Upper lobe of left lung (tissue), 6 donors: Measurements from ENCODE around the gene MADD. TPM values are rescaled to one million over a fixed set of nuclear protein-coding genes. Genes with fewer than 3 reads are reported as not detected.

Experiments
- ATAC-seq, 2 donors: fragments of 200-7000 bp; cut with Tn5 transposase; one replicate each; pipeline ENCODE4 v1.9.1; 2022; ENCODE audit warnings: mild to moderate bottlenecking in 2 of 2, moderate library complexity in 2 of 2; ENCODE audit not compliant: low FRiP score in 2 of 2
- DNase-seq, 2 donors: peaks; one replicate each; pipeline ENCODE4 v3.0.0-alpha.2; 2019 to 2020
- H3K27ac ChIP-seq, 4 donors: fragments of 200-600 bp; sonication (generic); one replicate each; pipeline ENCODE4 v1.5.1; 2016 to 2019
- H3K27me3 ChIP-seq, 4 donors: fragments of 200-600 bp; sonication (generic); one replicate each; pipeline ENCODE4 v1.5.1; 2017 to 2019
- H3K36me3 ChIP-seq, 4 donors: fragments of 200-600 bp; sonication (generic); one replicate each; pipeline ENCODE4 v1.5.1; 2016 to 2019
- H3K4me1 ChIP-seq, 4 donors: fragments of 200-600 bp; sonication (generic); one replicate each; pipeline ENCODE4 v1.5.1; 2018 to 2019
- H3K4me3 ChIP-seq, 4 donors: fragments of 200-600 bp; sonication (generic); one replicate each; pipeline ENCODE4 v1.5.1; 2017 to 2019; ENCODE audit warnings: mild to moderate bottlenecking in 2 of 4, moderate library complexity in 1 of 4
- H3K9me3 ChIP-seq, 4 donors: fragments of 200-600 bp; sonication (generic); one replicate each; pipeline ENCODE4 v1.5.1; 2018 to 2019
- EP300 ChIP-seq, 4 donors: sonication (generic); formaldehyde crosslinking; IDR thresholded peaks; one replicate each; pipeline ENCODE4 v1.5.1; 2017; ENCODE audit warnings: antibody characterized with exemption in 4 of 4, control low read depth in 2 of 4
- POLR2A ChIP-seq, 4 donors: fragments of 450-650 bp; IDR thresholded peaks; one replicate each; pipeline ENCODE4 v1.5.1; 2016 to 2017; ENCODE audit warnings: antibody characterized with exemption in 4 of 4, mild to moderate bottlenecking in 2 of 4
- POLR2AphosphoS5 ChIP-seq, 2 donors: sonication (generic); formaldehyde crosslinking; IDR thresholded peaks; one replicate each; pipeline ENCODE4 v1.5.1; 2017; ENCODE audit warnings: antibody characterized with exemption in 2 of 2
- WGBS, 2 donors: methylation state at CpG; one replicate each; pipeline ENCODE4 v1.1.5; 2017 to 2018; 5-methylcytosine and 5-hydroxymethylcytosine counted together
- total RNA-seq, 6 donors: library from RNA; depleted of rRNA in 4 of 6; stranded (reverse); fragments of >200 nt in 4 of 6; gene quantifications; one replicate each; pipeline versions ENCODE4 v1.1.0 to v1.2.1, GENCODE V29; 2016 to 2021
- TF ChIP-seq, protein P1 (sequence below), 6 experiments: fragments of 450-650 bp in 4 of 6; fragments of 200-600 bp in 2 of 6; sonication (generic) in 2 of 6; IDR thresholded peaks; one replicate each; pipeline ENCODE4 v1.5.1; 2016 to 2019; ENCODE audit warnings: antibody characterized with exemption in 6 of 6
- donor health status: DM: no; HTN: no; CAD: no; lungs with moderate emphysema.
- donor health status: DM: no; HTN: yes; CAD: no; lungs with severe emphysema.

Gene MADD
- total RNA-seq, 6 donors from 2014 or later = 39.6 to 129 (median 47.9) TPM

DNA sequence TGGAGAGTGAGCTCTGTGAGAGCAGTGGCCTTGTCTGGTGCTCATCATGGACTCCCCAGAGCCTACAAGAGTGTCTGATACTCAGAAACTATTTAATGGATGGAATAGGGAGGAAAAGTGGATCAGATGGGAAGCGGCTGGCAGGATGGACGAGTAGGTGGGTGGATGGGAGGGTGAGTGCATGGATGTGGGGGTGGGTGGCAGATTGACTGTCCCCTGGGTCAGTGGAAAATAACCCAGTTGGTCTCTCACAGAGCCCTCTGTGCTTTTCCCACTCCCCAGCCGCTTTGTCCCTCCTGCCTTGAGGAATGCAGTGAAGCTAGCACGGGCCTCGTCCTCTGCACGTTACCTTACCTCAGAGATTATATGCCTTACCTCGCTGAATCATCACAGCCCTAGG lies 102.5 kb downstream of the MADD start:
- H3K27me3 ChIP-seq = no peaks in the 10 kb centered on the region
- no peak for ATAC-seq
- no peak for DNase-seq
- no peaks in the 10 kb centered on the region for H3K36me3 ChIP-seq
- H3K4me1 ChIP-seq = peaks cover 5 to 11% (median 7%) of the 10 kb centered on the region in 4 donors
- 66 to 81% methylated on average over 7 of the region's 7 CpGs for WGBS, 2 donors
- no peaks in the 10 kb centered on the region for H3K9me3 ChIP-seq
- TF ChIP-seq POLR2A (IDR thresholded peaks at IDR 0.05) (no peak), EP300 (IDR thresholded peaks at IDR 0.05) (no peak), POLR2AphosphoS5 (IDR thresholded peaks at IDR 0.05) (no peak)
- TF ChIP-seq, protein P1, sequence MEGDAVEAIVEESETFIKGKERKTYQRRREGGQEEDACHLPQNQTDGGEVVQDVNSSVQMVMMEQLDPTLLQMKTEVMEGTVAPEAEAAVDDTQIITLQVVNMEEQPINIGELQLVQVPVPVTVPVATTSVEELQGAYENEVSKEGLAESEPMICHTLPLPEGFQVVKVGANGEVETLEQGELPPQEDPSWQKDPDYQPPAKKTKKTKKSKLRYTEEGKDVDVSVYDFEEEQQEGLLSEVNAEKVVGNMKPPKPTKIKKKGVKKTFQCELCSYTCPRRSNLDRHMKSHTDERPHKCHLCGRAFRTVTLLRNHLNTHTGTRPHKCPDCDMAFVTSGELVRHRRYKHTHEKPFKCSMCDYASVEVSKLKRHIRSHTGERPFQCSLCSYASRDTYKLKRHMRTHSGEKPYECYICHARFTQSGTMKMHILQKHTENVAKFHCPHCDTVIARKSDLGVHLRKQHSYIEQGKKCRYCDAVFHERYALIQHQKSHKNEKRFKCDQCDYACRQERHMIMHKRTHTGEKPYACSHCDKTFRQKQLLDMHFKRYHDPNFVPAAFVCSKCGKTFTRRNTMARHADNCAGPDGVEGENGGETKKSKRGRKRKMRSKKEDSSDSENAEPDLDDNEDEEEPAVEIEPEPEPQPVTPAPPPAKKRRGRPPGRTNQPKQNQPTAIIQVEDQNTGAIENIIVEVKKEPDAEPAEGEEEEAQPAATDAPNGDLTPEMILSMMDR (IDR thresholded peaks at IDR 0.05) = no peak
- no peak overlapping the region for H3K27ac ChIP-seq
- H3K4me3 ChIP-seq = no peak overlapping the region

DNA sequence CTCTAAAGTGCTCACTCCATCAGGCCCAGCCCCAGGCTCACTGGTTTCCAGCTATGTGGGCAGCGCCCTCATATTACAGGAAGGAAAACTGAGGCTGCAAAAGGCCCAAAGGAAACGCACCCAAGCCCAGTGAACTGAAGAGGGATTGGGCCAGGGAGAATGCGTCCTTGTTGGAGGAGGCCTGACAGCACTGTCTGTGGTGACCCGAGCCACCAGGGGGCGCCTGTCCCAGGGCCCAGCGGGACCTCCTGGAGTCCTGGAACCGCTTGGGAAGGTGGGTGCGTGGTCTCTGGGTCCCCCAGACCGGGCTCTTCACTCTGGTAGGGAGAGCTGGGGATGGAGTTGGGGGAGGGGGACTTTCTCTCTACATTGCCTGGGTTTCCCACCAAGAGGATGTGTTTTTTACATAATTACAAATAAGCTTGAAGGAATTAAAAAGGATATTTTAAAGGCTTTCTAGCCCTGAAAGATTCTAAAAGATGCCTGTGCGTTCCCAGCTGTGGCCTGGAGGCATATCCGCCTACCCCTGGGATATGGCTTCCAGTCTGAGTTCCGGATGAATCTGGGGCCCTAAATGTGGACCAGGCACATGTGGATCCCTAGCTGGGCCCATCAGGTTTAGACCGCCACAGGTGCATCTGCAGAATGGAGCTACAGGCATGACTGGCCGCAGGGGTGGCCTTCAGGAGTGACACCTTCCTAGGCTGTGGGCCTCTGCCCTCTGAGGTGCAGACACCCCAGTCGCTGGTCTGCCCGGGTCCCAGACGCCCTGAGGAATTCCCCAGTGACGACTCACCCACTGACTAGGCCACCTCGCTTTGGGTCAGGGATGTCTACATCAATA lies 104.2 kb downstream of the MADD start:
- WGBS, 2 donors = 27 to 39% methylated on average over 14 to 19 of the region's 19 CpGs
- peak overlapping the region in 3 of 4 donors; percentile 6 to 48 (median 40) for H3K4me3 ChIP-seq
- peak overlapping the region; percentile 34 to 97 (median 66) for H3K27ac ChIP-seq

DNA sequence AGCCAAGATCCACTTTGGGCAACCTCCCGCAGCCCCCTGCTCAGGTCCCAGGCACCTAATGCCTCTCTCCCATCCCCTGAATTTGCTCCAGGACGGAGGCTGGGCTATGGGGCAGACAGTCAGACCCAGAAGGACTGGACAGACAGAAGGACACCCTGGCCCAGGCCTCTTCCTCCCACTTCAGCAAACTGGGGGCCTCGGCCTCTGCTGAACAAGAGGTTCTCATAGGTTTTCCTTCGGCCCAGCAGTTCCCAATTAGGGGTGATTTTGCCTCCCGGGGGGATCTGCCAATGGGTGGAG lies 104.7 kb downstream of the MADD start:
- H3K4me1 ChIP-seq = peaks cover 5 to 11% (median 7%) of the 10 kb centered on the region in 4 donors
- H3K4me3 ChIP-seq = peak overlapping the region in 3 of 4 donors; percentile 40 to 48 (median 45)
- ATAC-seq (no peak), DNase-seq (no peak)
- H3K27ac ChIP-seq = peak overlapping the region; percentile 34 to 97 (median 66)
- 70 to 84% methylated on average over 3 to 5 of the region's 5 CpGs for WGBS, 2 donors
- no peaks in the 10 kb centered on the region for H3K36me3 ChIP-seq
- H3K9me3 ChIP-seq = no peaks in the 10 kb centered on the region
- TF ChIP-seq, protein P1 (IDR thresholded peaks at IDR 0.05) = no peak
- TF ChIP-seq EP300 (IDR thresholded peaks at IDR 0.05) (no peak), POLR2AphosphoS5 (IDR thresholded peaks at IDR 0.05) (no peak), POLR2A (IDR thresholded peaks at IDR 0.05) (no peak)
- no peaks in the 10 kb centered on the region for H3K27me3 ChIP-seq

More for the DNA sequence above, 104.2 kb downstream of the MADD start:
- H3K36me3 ChIP-seq = no peaks in the 10 kb centered on the region
- TF ChIP-seq POLR2AphosphoS5 (IDR thresholded peaks at IDR 0.05) (no peak), POLR2A (IDR thresholded peaks at IDR 0.05) (no peak), EP300 (IDR thresholded peaks at IDR 0.05) (no peak)
- TF ChIP-seq, protein P1 (IDR thresholded peaks at IDR 0.05) = peak; percentile 89 to 96 (median 91)
- peaks cover 5 to 11% (median 7%) of the 10 kb centered on the region in 4 donors for H3K4me1 ChIP-seq
- DNase-seq (peak; percentile 86 to 95), ATAC-seq (peak; percentile 76 to 83)
- H3K27me3 ChIP-seq = no peaks in the 10 kb centered on the region
- no peaks in the 10 kb centered on the region for H3K9me3 ChIP-seq

DNA sequence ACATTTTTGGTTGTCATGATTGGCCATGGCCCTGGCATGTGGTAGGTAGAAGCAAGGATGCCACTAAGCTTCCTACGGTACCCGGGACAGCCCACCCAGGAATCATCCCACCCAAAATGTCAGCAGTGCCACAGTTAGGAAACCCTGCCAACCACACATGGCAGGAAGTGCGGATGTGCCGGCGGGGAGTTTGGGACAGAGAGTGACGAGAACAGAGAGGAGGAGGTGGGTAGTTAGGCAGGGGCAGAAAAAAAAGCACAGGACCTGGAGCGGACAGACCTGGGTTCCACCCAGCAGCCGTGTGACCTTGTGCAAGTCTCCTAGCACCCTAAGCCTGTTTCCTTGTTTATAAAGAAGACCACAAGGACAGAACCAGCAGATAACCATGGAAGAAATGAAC lies 105.1 kb downstream of the MADD start:
- no peaks in the 10 kb centered on the region for H3K36me3 ChIP-seq
- H3K4me1 ChIP-seq = peaks cover 5 to 11% (median 7%) of the 10 kb centered on the region in 4 donors
- no peaks in the 10 kb centered on the region for H3K9me3 ChIP-seq
- H3K4me3 ChIP-seq = peak overlapping the region in 3 of 4 donors; percentile 40 to 48 (median 45)
- DNase-seq (no peak), ATAC-seq (no peak)
- H3K27ac ChIP-seq = peak overlapping the region in 3 of 4 donors; percentile 34 to 97 (median 93)
- WGBS, 2 donors = 75 to 84% methylated on average over 8 of the region's 8 CpGs
- no peaks in the 10 kb centered on the region for H3K27me3 ChIP-seq
- TF ChIP-seq, protein P1 (IDR thresholded peaks at IDR 0.05) = no peak
- TF ChIP-seq POLR2AphosphoS5 (IDR thresholded peaks at IDR 0.05) (no peak), EP300 (IDR thresholded peaks at IDR 0.05) (no peak), POLR2A (IDR thresholded peaks at IDR 0.05) (no peak)
